Right ventricle myocardium superior (tissue), 1 donor: ENCODE measurements around the gene INO80. TPM values are rescaled to one million over a fixed set of nuclear protein-coding genes. Genes with fewer than 3 reads are reported as not detected.
"Not testable (repeated sequence)": the region's sequence is repeated elsewhere in the genome, so short reads cannot be mapped to it uniquely, and the experiment has no call there.

Source experiments
- ATAC-seq: fragments of 200-7000 bp; cut with Tn5 transposase; one replicate; pipeline ENCODE4 v1.9.1; 2020; ENCODE audit warnings: mild to moderate bottlenecking; ENCODE audit not compliant: poor library complexity
- DNase-seq: peaks from one replicate; pipeline ENCODE4 v3.0.0-alpha.2; 2020
- intact Hi-C: fragments of 100-400 bp; cut with DNase I; formaldehyde crosslinking; loops from one replicate; pipeline ENCODE4 v1.11.2; 2022
- total RNA-seq: library from RNA; stranded (reverse); fragmentation: NEBNext Ultra II Directional; extraction: Animal tissue kit (Norgen Biotek cat#: 25700); gene quantifications from one replicate; pipeline ENCODE4 v1.2.1, GENCODE V29; 2021
- donor health status: DM: no; HTN: yes; CAD: no; lungs with severe emphysema.

The INO80 gene
- total RNA-seq, 1 donor from 2014 or later, result 9.4 TPM

GRCh38 chr15:41124058-41124457 is 8.0 kb upstream of the INO80 start:
- no peak for ATAC-seq
- intact Hi-C loops, result no loop called here

DNA sequence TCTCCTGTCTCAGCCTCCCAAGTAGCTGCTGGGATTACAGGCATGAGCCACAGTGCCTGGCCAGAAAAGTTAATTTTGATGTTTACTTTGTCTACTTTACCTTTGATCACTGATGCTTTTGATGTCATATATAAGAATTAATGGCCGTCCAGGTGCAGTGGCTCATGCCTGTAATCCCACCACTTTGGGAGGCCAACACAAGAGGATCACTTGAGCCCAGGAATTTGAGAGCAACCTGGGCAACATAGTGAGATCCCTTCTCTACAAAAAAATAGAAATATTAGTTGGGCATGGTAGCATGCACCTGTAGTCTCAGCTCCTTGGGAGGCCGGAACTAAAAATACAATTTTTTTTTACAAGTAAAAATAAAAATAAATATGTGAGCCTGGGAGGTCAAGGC is 6.8 kb upstream of the INO80 start:
- intact Hi-C loops, result no loop called here
- DNase-seq (no peak), ATAC-seq (no peak)

More at GRCh38 chr15:41124058-41124457, 8.0 kb upstream of the INO80 start:
- DNase-seq, result no peak

DNA sequence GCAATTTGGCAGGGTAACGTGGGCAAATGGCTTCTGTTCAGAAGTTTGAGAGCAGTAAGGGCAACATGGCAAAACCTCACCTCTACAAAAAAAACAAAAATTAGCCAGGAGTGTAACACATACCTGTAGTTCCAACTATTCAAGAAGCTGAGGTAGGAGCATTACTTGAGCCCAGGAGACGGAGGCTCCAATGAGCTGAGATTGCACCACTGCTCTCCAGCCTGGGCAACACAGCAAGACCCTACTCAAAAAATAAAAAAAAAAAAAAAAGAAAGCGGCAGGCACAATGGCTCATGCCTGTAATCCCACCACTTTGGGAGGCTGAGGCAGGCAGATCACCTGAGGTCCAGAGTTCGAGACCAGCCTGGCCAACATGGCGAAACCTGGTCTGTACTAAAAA is 5.9 kb upstream of the INO80 start:
- ATAC-seq (no peak), DNase-seq (no peak)
- intact Hi-C loops, result no loop called here

DNA sequence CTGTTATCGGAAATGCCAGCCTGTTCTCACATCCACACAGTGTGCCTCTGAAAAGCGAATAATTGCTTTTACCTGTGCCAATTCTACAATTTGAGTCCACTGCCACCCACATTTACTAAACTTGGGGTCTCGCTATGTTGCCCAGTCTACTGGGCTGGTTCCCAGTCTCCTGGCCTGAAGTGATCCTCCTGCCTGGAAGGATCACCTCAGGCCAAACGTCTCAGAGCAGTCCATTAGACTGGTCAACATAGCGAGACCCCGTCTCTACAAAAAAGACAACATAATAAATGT is 827 bp upstream of the INO80 start:
- DNase-seq (no peak), ATAC-seq (no peak)
- intact Hi-C loops, result loop anchor here (10.0 kb wide), 2 partner anchors 218 to 222 kb away; partner anchors contain the start of genes NUSAP1, OIP5 and VPS18

GRCh38 chr15:41115652-41116115 is 396 bp downstream of the INO80 start:
- ATAC-seq, result peak; percentile 75
- intact Hi-C loops, result loop anchor here (10.0 kb wide), 2 partner anchors 219 to 221 kb away; partner anchors contain the start of genes NUSAP1, OIP5 and VPS18
- peak; percentile 71 for DNase-seq

GRCh38 chr15:41115161-41115651 is 874 bp downstream of the INO80 start:
- ATAC-seq, result no peak
- intact Hi-C loops, result loop anchor here (10.0 kb wide), 2 partner anchors 220 kb away; partner anchors contain the start of genes NUSAP1, OIP5 and VPS18
- DNase-seq, result no peak

DNA sequence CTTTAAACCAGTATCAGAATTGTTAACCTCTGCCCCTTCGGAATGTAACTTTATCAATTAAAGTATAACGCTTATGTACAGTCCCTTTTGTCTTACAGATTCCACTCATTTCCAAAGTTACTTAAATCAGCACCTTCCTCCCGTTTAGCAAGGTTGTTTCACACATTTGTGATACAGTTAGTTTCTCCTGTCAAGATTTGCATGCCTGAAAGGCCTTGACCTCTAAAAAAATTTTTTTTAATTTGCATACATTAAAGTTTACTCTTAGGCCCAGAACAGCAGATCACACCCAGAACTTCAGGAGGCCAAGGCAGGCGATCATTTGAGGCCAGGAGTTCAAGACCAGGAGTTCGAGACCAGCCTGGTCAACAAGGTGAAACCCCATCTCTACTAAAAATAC is 9.1 kb downstream of the INO80 start:
- ATAC-seq (no peak), DNase-seq (no peak)
- intact Hi-C loops, result no loop called here

GRCh38 chr15:41105348-41106334 is 10.4 kb downstream of the INO80 start:
- DNase-seq, result no peak
- no peak for ATAC-seq
- intact Hi-C loops, result no loop called here

GRCh38 chr15:41104234-41104633 is 11.8 kb downstream of the INO80 start:
- no peak for DNase-seq
- intact Hi-C loops, result no loop called here
- no peak for ATAC-seq

- intact Hi-C loops, result no loop called here
Observed at GRCh38 chr15:41102854-41103253, 13.2 kb downstream of the INO80 start.

DNA sequence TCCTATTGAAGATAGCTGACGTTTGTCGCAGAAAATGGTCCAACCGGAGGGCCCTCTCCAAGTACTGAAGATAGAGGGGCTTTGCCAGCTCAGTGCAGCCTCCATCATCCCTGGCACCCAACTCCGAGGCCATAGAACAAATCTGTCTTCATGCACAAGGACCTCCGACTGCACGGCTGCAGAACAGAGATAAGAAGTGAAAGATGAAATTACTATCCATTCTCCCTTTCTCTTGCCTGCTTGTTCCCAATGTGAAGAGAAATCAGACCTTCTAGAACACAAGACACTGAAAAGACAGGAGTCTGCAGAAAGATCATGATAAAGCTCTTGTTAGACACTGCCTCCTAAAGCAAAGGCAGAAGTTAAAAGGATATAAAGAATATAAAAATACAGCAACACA is 19.9 kb downstream of the INO80 start:
- ATAC-seq, result no peak
- no peak for DNase-seq
- intact Hi-C loops, result no loop called here

More at GRCh38 chr15:41102854-41103253, 13.2 kb downstream of the INO80 start:
- DNase-seq (no peak), ATAC-seq (no peak)

GRCh38 chr15:41085029-41085428 is 31.1 kb downstream of the INO80 start:
- ATAC-seq, result no peak
- no peak for DNase-seq
- intact Hi-C loops, result no loop called here

- DNase-seq (no peak), ATAC-seq (no peak)
- intact Hi-C loops, result no loop called here
Observed at GRCh38 chr15:41080144-41080543, 35.9 kb downstream of the INO80 start.

DNA sequence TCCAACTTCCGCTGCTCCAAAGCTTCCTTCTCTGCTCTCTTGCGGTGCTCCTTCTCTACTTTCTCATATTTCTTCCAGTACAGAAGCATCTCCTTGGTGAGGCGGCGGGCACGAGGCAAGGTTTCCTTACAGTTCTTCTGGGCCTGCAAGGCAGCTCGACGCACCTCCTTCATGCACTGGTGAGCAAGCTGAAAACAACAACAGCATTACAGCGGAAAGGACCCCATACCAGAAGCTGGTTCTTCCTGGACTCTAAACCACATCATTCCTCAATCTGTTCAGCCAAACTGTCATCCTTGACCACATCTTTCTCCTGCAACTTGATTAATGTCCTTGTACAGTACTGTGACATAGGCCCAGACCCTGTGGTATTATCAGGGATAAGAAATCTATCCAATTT is 36.4 kb downstream of the INO80 start:
- intact Hi-C loops, result no loop called here
- no peak for ATAC-seq
- no peak for DNase-seq

GRCh38 chr15:41078879-41079278 is 37.2 kb downstream of the INO80 start:
- DNase-seq, intact Hi-C loops, ATAC-seq: not testable (repeated sequence)

DNA sequence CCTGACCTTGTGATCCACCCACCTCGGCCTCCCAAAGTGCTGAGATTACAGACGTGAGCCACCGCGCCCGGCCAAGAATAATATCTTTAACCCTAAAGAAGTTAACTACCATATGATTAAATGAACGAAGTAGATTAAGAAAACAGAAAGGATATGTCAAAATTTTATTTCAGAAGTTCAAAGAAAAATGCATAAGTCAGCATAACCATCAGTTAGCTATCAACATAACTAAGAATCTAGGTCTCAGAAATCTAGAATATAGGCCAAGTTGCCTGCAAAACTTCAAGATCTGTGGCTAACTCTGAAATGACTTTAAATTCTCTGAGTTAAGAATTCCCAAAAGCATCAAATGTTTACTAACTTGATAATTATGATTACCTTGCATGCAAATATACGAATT is 38.0 kb downstream of the INO80 start:
- ATAC-seq (no peak), DNase-seq (no peak)
- intact Hi-C loops, result no loop called here

GRCh38 chr15:41073028-41073427 is 43.1 kb downstream of the INO80 start:
- no peak for DNase-seq
- no peak for ATAC-seq
- intact Hi-C loops, result no loop called here

- no peak for DNase-seq
- no peak for ATAC-seq
- intact Hi-C loops, result no loop called here
Observed at GRCh38 chr15:41072013-41072412, 44.1 kb downstream of the INO80 start.

GRCh38 chr15:41066516-41066915 is 49.6 kb downstream of the INO80 start:
- intact Hi-C loops, result no loop called here

DNA sequence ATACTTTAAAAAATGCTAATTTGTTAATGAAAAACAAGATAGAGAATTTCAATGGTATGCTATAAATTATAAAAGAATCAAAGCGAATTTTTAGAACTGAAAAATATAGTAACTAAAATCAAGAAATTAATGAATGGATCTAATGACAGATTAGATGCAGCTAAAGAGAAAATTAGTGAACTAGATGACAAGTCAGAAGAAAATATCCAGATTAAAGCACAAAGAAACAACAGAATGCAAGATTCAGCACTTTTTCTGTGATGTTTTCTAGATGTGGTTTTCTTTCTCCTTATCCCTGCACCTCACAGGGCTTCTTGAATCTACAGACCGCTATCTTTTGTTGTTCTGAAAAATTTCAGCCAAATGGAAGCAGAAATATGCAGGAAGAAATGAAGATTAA is 54.4 kb downstream of the INO80 start:
- ATAC-seq (no peak), DNase-seq (no peak)
- intact Hi-C loops, result no loop called here

More at GRCh38 chr15:41066516-41066915, 49.6 kb downstream of the INO80 start:
- DNase-seq, result no peak
- ATAC-seq, result no peak
